Caco-2 (cell line): Measurements from ENCODE around the gene SPACA7. TPM values are rescaled to one million over a fixed set of nuclear protein-coding genes. Genes with fewer than 3 reads are reported as not detected.

Experiments
- BruUV-seq: library from RNA; stranded (reverse); fragments of 400-500 nt; replicated peaks from 2 replicates; lab custom pipeline; 2021; lab: Mats Ljungman, UMichigan
- CTCF ChIA-PET: fragments of 300-600 bp; sonication (Branson Sonifier 250); formaldehyde crosslinking; loops from one replicate; lab custom pipeline; 2022; ENCODE audit warnings: antibody characterized with exemption; lab: Charles Lee
- POLR2A ChIA-PET: fragments of 300-600 bp; sonication (Branson Sonifier 250); formaldehyde crosslinking; loops from one replicate; lab custom pipeline; 2022; ENCODE audit warnings: antibody characterized with exemption; lab: Charles Lee
- DNase-seq, 2 experiments: peaks; one replicate each; pipeline versions ENCODE4 v3.0.0 to v3.0.0-alpha.2; 2020 to 2022
- H3K27me3 ChIP-seq: replicated peaks from 2 replicates; pipeline ENCODE4 v1.6.0; 2011; ENCODE audit warnings: low read length; ENCODE audit not compliant: control insufficient read depth, insufficient read depth
- H3K36me3 ChIP-seq: 2 replicates; pipeline ENCODE4 v1.5.1; 2011; ENCODE audit warnings: low read length; ENCODE audit not compliant: control insufficient read depth, insufficient read depth
- H3K4me1 ChIP-seq: fragments of 250-450 bp; sonication (Bioruptor Pico); 2 replicates; pipeline ENCODE4 v1.5.1; 2020; ENCODE audit warnings: mild to moderate bottlenecking
- H3K4me3 ChIP-seq: 2 replicates; pipeline ENCODE4 v1.5.1; 2011; ENCODE audit warnings: low read depth, mild to moderate bottlenecking, control low read depth, low read length
- H3K9me3 ChIP-seq: fragments of 250-450 bp; sonication (Bioruptor Pico); 2 replicates; pipeline ENCODE4 v1.5.1; 2020; ENCODE audit warnings: mild to moderate bottlenecking, moderate library complexity
- H3K27ac Mint-ChIP-seq: one replicate; pipeline ENCODE4 v1.8.0; 2022; ENCODE audit warnings: mixed read lengths; ENCODE audit not compliant: unreplicated experiment
- H3K27me3 Mint-ChIP-seq: one replicate; pipeline ENCODE4 v1.8.0; 2022; ENCODE audit warnings: mixed read lengths; ENCODE audit not compliant: insufficient read depth, unreplicated experiment
- H3K36me3 Mint-ChIP-seq: one replicate; pipeline ENCODE4 v1.8.0; 2022; ENCODE audit warnings: mild to moderate bottlenecking, mixed read lengths; ENCODE audit not compliant: insufficient read depth, unreplicated experiment
- H3K4me1 Mint-ChIP-seq: one replicate; pipeline ENCODE4 v1.8.0; 2022; ENCODE audit warnings: low read depth, mixed read lengths; ENCODE audit not compliant: unreplicated experiment
- H3K4me3 Mint-ChIP-seq: one replicate; pipeline ENCODE4 v1.8.0; 2022; ENCODE audit warnings: mild to moderate bottlenecking, moderate library complexity, mixed read lengths; ENCODE audit not compliant: unreplicated experiment
- H3K9me3 Mint-ChIP-seq: one replicate; pipeline ENCODE4 v1.8.0; 2022; ENCODE audit warnings: mixed read lengths; ENCODE audit not compliant: unreplicated experiment
- CTCF ChIP-seq, 2 experiments: fragments of 200-600 bp in 1 of 2; IDR thresholded peaks; 1 replicate in 1 of 2; 2 replicates in 1 of 2; pipeline versions ENCODE4 v1.5.1 to v1.8.0; 2011 to 2022; ENCODE audit warnings: antibody characterized with exemption in 1 of 2, control low read depth in 1 of 2, inconsistent platforms in 1 of 2, low read depth in 1 of 2, low read length in 1 of 2, mild to moderate bottlenecking in 1 of 2, moderate library complexity in 1 of 2; ENCODE audit not compliant: insufficient read depth in 1 of 2, severe bottlenecking in 1 of 2, unreplicated experiment in 1 of 2
- intact Hi-C: fragments of 100-400 bp; cut with micrococcal nuclease; formaldehyde crosslinking; loops from one replicate; pipeline ENCODE4 v1.10.0; 2022; ENCODE audit not compliant: unreplicated experiment
- total RNA-seq: library from RNA; stranded (reverse); gene quantifications from 2 replicates; pipeline ENCODE4 v1.2.3, GENCODE V29; 2022

The SPACA7 gene
- total RNA-seq, 1 experiment from 2014 or later, result not detected

- H3K27me3 ChIP-seq, result no peaks in the 10 kb centered on the region
- DNase-seq, result no peak
- Mint-ChIP-seq H3K9me3 (no peaks in the 10 kb centered on the region), H3K27me3 (peaks cover 6% of the 10 kb centered on the region), H3K4me1 (peaks cover 18% of the 10 kb centered on the region), H3K36me3 (no peaks in the 10 kb centered on the region), H3K4me3 (no peak overlapping the region), H3K27ac (no peak overlapping the region)
- CTCF ChIA-PET, result no interaction called here
- intact Hi-C loops, result no loop called here
- H3K36me3 ChIP-seq, result no peaks in the 10 kb centered on the region
- BruUV-seq, result no TSS peak
- TF ChIP-seq CTCF (IDR thresholded peaks at IDR 0.05; ENCODE audit: insufficient read depth in 1 of 2, low read depth in 1 of 2, low read length in 1 of 2, severe bottlenecking in 1 of 2, unreplicated experiment in 1 of 2), result no peak
- no peaks in the 10 kb centered on the region for H3K9me3 ChIP-seq
- H3K4me1 ChIP-seq, result peaks cover 19% of the 10 kb centered on the region
- POLR2A ChIA-PET, result no interaction called here
- H3K4me3 ChIP-seq, result no peak overlapping the region
These were observed 74.2 kb downstream of the SPACA7 start for GRCh38 chr13:112450118-112450903.

GRCh38 chr13:112450904-112451240, 74.7 kb downstream of the SPACA7 start:
- POLR2A ChIA-PET, result no interaction called here
- CTCF ChIA-PET, result no interaction called here
- no peak overlapping the region for H3K4me3 Mint-ChIP-seq

More at GRCh38 chr13:112450904-112451240, 74.7 kb downstream of the SPACA7 start:
- H3K9me3 Mint-ChIP-seq, result no peaks in the 10 kb centered on the region
- Histone ChIP-seq H3K4me3 (no peak overlapping the region), H3K9me3 (no peaks in the 10 kb centered on the region), H3K4me1 (peaks cover 19% of the 10 kb centered on the region), H3K36me3 (no peaks in the 10 kb centered on the region), H3K27me3 (no peaks in the 10 kb centered on the region)
- no peak overlapping the region for H3K27ac Mint-ChIP-seq
- H3K4me1 Mint-ChIP-seq, result peaks cover 18% of the 10 kb centered on the region
- TF ChIP-seq CTCF (IDR thresholded peaks at IDR 0.05; ENCODE audit: insufficient read depth in 1 of 2, low read depth in 1 of 2, low read length in 1 of 2, severe bottlenecking in 1 of 2, unreplicated experiment in 1 of 2), result no peak
- no peak for DNase-seq
- BruUV-seq, result no TSS peak
- intact Hi-C loops, result no loop called here
- peaks cover 6% of the 10 kb centered on the region for H3K27me3 Mint-ChIP-seq
- H3K36me3 Mint-ChIP-seq, result no peaks in the 10 kb centered on the region
